Cardiac septum (tissue), 1 donor: ENCODE data around the gene IFNG-AS1. TPM values are rescaled to one million over a fixed set of nuclear protein-coding genes. Genes with fewer than 3 reads are reported as not detected.

Experiments used
- DNase-seq: peaks from one replicate; pipeline ENCODE4 v3.0.0-alpha.2; 2020; ENCODE audit warnings: low spot score
- intact Hi-C: fragments of 100-400 bp; cut with DNase I; formaldehyde crosslinking; loops from one replicate; pipeline ENCODE4 v1.14.0; 2022
- total RNA-seq: library from RNA; stranded (reverse); fragmentation: NEBNext Ultra II Directional; extraction: Animal tissue kit (Norgen Biotek cat#: 25700); gene quantifications from one replicate; pipeline ENCODE4 v1.2.1, GENCODE V29; 2021
- donor health status: DM: no; HTN: no; CAD: no.

The IFNG-AS1 gene
- total RNA-seq, 1 donor from 2014 or later = 0.19 TPM

GRCh38 chr12:68031174-68031573 lies 41.9 kb downstream of the IFNG-AS1 start:
- intact Hi-C loops = loop anchor here (10.0 kb wide), 1 partner anchor 676 kb away; no protein-coding TSS in a partner anchor
- DNase-seq = no peak

GRCh38 chr12:68031881-68032739 lies 42.9 kb downstream of the IFNG-AS1 start:
- no peak for DNase-seq
- intact Hi-C loops = loop anchor here (10.0 kb wide), 1 partner anchor 677 kb away; no protein-coding TSS in a partner anchor

DNA sequence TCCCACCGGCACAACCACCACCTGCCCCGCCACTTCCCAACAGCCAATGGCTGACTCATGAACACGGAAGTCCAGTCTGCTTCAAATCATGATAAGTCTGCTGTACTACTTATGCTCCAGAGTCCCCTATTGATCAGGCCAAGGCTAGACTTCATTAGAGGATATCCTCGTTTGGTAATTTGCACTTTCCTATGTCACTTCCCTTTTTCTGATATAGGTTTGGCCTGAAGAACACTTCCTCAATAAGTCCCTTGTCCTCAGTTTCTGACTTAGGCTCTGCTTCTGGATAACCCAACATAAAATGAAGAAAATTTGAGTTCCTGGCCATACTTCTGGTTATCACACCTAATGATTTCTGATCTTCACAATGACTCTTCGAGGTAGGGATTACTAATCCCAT lies 45.3 kb downstream of the IFNG-AS1 start:
- intact Hi-C loops = loop anchor here (10.0 kb wide), 1 partner anchor 680 kb away; no protein-coding TSS in a partner anchor
- no peak for DNase-seq

GRCh38 chr12:68036642-68037041 lies 47.4 kb downstream of the IFNG-AS1 start:
- no peak for DNase-seq
- intact Hi-C loops = loop anchor here (10.0 kb wide), 1 partner anchor 682 kb away; no protein-coding TSS in a partner anchor

DNA sequence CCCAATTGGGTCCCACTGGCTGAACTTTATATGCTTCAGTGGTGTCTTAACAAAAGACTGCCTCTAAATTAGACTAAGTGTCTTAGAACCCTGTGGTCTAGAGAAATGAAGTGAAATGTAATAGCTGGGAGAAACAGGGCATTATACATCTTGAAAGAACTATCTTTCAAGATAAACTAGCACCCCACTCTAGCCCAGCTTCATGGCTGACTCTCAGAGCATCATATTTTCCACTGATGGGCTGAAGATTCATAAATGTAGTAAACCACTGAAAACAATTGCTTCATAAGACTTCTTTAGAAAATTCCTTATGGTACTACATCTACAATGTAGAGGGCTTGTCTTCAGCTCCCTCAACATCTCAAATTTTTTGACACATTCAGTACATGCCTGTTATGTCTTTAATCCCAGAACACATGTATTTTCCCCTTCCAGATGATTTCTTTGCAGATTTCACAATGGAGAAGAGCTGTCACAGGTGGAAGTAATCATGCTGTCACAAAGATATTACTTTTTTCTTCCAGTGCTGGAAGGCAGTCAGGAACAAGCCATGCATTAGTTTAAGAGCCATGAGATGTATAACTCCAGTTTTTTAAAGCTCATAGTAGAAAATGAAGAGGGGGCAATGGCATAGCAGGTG lies 48.5 kb downstream of the IFNG-AS1 start:
- intact Hi-C loops = loop anchor here (10.0 kb wide), 1 partner anchor 683 kb away; no protein-coding TSS in a partner anchor
- no peak for DNase-seq

- DNase-seq = no peak
- intact Hi-C loops = loop anchor here (10.0 kb wide), 1 partner anchor 684 kb away; no protein-coding TSS in a partner anchor
These were observed 49.4 kb downstream of the IFNG-AS1 start for GRCh38 chr12:68038650-68039049.

- intact Hi-C loops = loop anchor here (10.0 kb wide), 1 partner anchor 274 kb away; no protein-coding TSS in a partner anchor
- DNase-seq = no peak
These were observed 51.3 kb downstream of the IFNG-AS1 start for GRCh38 chr12:68040450-68041075.

- intact Hi-C loops = loop anchor here (10.0 kb wide), 1 partner anchor 273 kb away; no protein-coding TSS in a partner anchor
- DNase-seq = no peak
These were observed 53.0 kb downstream of the IFNG-AS1 start for GRCh38 chr12:68042212-68042699.

- intact Hi-C loops = loop anchor here (10.0 kb wide), 1 partner anchor 271 kb away; no protein-coding TSS in a partner anchor
These were observed 54.2 kb downstream of the IFNG-AS1 start for GRCh38 chr12:68043435-68043834.

GRCh38 chr12:68048648-68049297 lies 59.5 kb downstream of the IFNG-AS1 start:
- DNase-seq = no peak
- intact Hi-C loops = loop anchor here (10.0 kb wide), 1 partner anchor 266 kb away; no protein-coding TSS in a partner anchor

More at GRCh38 chr12:68043435-68043834, 54.2 kb downstream of the IFNG-AS1 start:
- no peak for DNase-seq

DNA sequence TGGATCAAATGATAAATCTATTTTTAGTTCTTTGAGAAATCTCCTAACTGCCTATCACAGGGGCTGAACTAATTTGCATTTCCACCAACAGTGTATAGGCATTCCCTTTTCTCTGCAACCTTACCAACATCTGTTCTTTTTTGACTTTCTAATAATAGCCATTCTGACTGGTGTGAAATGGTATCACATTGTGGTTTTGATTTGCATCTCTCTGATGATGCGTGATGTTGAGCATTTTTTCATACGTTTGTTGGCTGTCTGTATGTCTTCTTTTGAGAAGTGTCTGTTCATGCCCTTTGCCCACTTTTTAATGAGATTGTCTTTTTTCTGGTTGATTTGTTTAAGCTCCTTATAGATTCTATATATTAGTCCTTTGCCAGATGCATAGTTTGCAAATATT lies 67.1 kb downstream of the IFNG-AS1 start:
- intact Hi-C loops = no loop called here
- no peak for DNase-seq

- DNase-seq = no peak
- intact Hi-C loops = no loop called here
These were observed 74.8 kb downstream of the IFNG-AS1 start for GRCh38 chr12:68063900-68064590.

DNA sequence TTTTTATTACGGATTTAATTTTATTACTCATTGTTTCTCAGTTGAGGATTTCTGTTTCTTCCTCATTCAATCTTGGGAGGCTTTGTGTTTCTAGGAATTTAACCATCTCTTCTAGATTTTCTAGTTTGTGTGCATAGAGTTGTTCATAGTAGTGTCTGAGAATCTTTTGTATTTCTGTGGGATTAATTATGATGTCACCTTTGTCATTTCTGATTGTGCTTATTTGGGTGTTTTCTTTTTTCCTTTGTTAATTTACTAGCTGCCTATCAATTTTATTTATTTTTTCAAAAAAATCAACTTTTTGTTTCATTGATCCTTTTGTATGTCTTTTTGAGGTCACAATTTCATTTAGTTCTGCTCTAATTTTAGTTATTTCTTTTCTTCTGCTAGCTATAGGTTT lies 75.9 kb downstream of the IFNG-AS1 start:
- DNase-seq = no peak
- intact Hi-C loops = no loop called here

- intact Hi-C loops = no loop called here
These were observed 76.4 kb downstream of the IFNG-AS1 start for GRCh38 chr12:68065687-68066086.

GRCh38 chr12:68067762-68068376 lies 78.6 kb downstream of the IFNG-AS1 start:
- intact Hi-C loops = no loop called here
- DNase-seq = no peak

More at GRCh38 chr12:68065687-68066086, 76.4 kb downstream of the IFNG-AS1 start:
- DNase-seq = no peak

- no peak for DNase-seq
- intact Hi-C loops = no loop called here
These were observed 80.0 kb downstream of the IFNG-AS1 start for GRCh38 chr12:68069275-68069674.
